Amniotic epithelial cell (primary cell): ENCODE results near the gene MAD1L1.

Source experiments
- DNase-seq: peaks from one replicate; pipeline ENCODE4 v3.0.0-alpha.2; 2010; ENCODE audit warnings: low read depth

The MAD1L1 gene

DNA sequence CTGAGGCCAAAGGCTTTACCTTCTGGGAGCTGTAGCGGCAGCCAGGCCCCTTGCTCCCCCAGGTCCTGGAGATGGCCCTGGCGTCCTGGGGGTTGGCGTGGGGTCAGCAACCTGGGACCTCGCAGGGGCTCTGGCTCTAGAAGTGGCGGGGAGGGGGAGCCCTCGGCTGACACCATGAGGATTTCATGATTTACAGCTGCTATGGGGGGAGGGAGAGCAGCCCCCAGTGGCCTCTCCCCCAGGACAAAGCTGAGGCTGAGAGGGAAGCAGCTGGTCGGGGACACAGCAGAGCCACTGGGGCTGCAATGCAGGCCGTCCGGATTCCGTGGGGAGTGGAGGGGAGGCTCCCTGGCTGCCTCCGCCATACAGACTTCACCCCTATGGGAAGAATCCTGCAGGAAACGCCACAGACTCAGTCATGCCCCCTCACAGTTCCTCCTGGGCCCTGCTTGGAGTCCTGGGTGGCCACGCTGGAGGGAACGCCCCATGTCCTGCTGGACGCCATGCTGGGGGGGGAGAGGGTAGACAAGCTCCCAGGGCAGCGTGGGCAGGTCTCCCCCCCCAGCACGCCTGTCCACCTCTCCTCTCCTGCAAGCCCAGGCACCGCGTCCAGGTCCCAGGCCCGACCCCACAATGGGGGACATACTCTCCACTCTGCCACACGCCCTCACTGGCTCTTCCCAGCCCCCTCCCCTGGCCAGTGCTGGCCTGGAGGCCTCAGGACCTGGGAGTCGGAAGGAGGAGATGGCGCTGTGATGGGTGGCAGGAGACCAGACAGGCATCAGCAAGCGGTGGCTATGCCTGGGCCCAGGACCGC lies 319.1 kb downstream of the MAD1L1 start:
- no peak for DNase-seq

DNA sequence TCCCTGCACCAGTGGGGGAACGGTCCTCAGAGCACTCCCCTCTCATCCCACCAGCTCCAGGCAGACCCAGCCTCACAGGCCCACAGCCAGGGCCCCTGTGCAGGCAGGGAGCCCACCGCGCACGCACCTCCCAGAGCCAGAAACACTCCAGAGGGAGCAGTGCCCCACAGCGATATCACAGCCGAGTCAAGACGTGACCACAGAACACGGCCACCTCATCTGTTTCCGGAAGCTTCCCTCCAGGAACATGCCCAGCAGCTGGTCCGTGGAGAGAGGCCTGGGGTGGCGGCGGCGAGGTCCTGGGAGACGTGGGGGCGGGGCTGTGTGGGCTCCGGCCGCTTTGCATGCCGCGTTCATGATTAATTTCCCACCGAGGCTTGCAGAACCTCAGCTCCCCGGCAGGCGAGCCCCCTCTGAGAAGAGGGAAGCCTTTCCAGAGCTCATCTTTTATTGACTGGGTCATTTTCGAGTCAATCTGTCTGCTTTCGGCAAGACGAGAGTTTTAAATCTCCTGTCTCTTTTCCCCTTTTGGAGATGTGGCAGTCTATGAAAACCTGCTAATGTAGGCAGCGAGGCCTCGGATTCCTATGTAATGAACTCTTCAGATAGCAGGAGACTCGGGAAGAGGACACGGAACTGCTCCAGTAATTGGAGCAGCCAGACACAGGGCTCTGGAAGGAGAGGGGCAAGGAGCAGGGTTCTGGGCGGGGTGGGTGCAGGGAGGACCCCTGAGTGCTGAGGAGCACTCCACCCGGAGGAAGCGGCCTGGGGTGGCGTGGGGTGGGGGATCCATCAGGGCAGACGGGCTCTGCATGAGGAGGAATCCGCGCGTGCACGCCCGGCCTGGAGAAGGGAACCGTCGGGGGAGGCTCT lies 319.9 kb downstream of the MAD1L1 start:
- DNase-seq: peak; percentile 88

DNA sequence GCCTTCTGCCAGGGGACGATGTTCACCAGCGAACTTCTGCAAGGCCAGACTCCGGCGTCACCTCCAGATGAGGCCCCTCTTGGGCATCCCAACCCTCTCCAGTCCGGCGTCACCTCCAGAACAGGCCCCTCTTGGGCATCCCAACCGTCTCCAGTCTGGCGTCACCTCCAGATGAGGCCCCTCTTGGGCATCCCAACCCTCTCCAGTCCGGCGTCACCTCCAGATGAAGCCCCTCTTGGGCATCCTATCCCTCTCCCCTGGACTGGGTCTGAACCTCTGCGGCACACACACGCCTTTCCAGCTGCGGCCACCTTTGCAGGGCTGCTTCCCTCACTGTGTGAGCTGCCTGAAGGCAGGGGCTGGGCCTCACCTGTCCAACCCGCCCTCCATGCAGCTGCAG lies 321.2 kb downstream of the MAD1L1 start:
- no peak for DNase-seq

DNA sequence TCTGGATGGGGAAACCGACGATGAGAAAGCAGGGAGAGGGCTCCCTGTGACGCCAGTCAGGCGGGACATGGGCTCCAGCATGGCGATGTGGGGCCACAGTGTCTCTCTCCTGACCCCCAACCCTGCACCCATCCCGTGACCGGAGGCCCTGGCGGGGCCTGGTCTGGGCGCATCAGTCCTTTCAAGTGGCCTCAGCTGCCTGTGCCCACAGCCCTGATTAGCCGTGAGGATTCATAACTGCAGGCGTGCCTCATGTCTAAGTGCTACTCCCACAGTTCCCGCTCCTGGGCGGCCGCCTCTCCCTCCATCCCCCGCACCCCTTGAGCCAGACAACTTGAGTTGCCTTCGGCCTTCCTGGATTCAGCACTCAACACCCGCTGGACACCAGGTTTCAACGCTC lies 321.9 kb downstream of the MAD1L1 start:
- DNase-seq: peak; percentile 39

DNA sequence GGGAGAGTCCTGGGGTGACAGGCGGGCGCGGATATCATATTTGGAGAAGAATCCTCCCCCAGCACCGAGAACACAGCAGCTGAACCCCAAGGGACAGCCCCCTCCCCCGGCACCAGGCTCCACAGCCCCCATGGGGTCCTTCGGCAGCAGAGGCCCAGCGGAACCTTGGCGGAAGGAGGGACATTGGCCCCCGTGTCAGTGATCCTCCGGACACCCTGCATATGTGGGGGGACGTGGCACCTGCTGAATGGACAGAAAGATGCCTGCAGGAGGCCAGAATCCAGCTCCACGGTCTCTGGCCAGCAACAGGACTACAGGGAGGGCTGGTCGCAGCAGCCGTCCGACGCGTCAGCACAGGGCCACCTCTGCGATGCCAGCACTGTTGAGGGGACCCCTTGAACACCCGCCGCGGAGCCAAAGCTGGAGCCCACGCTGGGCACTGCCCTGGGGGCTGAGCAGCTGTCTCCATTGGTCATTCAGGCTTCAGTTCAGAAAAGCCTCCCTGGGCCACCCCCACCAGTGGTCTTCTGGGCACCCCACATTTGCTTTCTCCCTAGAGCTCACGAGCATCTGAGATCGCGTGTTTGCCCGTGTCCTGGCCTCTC lies 322.6 kb downstream of the MAD1L1 start:
- no peak for DNase-seq

DNA sequence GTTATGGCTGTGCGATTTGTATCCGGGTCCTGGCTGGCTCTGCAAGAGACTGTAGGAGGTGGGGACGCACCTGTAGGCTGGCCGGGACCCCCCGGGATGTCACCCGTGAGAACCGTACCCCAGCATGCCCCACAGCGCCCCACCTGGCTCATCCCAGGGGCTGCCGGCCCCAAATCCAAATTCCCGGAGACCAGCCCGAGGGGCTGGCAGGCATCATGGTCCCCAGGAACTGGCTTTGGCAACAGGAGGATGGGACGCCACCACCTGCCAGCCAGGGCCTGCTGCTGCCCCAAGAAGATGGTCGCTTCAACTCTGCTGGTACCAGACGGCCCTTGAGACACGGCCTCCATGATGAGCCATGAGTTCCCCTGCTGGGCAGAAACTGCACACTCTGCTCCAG lies 323.3 kb downstream of the MAD1L1 start:
- no peak for DNase-seq

DNA sequence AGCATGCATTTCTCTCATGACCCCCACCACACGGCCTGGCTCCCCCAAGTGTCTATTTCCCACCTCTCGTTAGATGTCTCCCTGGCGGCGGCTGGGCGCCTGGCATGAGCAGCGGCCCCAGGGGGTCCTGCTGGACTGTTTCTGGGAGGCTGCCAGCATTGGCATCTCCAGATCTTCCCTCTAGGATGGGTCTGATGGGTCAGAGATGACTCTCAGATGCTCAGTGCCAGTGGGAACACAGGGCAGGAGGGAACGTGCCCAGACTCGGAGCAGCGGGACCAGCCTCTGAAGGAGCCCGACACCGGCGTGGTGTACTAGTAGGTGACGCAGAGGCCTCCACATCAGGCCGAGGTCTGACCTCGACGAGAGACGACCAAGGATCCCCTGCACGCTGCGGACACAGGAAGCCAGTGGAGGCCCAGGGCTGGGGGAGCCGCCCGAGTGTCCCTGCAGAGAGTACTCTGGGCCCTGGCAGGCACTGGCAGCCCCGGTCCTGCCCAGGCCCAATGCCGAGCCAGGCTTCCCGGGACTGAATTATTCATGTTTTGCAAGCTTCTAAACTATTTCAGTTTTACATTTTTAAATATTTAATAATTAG lies 323.8 kb downstream of the MAD1L1 start:
- DNase-seq: no peak

DNA sequence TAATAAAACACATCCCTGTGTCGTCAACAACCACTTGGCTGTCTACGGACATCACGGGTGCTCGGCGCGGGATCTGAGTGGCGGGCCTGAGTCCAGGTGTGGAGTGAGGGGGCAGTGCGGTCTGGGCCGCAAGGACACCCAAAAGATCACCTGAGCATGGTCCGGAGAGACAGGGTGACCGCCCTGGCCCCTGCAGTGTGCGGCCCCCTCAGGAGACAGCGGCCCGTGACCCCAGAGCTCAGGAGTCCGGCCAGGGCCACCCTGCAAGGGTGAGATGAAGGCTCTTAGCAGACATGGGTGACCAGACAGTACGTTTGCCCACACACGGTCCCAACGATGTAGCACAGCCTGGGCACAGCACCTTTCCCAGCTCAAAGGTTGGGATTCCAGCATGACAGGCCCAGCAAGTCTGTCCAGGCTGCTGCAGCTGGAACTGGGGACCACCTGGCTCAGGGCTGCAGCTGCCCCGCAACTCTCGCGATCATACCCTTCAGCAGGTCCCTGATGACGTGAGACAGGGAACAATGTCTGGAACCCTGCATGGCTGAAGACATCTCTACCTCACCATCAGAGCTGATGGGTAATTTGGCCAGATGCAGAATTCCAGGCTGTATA lies 324.9 kb downstream of the MAD1L1 start:
- no peak for DNase-seq

DNA sequence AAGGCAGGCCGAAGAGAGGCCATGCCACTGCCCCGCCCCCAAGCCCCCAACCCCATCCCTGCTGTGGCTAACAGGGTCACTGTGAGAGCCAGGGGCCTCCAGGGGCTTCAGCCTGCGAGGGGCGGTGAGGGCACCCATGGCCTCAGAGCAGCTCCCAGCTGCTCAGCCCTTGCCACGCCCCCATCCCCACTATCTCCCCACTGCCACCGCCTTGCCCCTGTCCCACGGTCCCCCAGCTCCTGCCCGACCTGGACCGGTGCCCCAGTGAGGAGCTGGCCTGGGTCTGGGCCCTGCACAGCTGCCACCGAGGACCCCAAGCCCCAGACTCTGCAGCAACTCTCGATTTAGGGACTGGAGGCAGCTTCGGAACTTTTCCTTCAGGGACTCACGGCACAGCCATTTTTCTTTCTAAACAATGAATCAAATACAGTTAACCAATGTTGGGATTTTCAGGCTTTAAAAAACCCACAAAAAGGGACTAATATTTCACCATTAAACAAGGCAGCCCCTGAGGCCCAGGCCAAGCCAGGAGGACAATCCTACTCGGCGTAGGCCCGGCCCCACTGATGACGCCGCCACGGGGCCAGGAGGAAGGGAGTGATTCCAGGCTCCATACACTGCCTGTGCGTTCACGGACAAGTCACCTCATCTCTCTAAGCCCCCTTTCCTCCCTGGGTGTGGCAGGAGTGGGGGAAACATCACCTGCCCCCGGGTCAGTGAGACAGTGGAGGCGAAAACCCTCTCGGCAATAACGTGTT lies 325.6 kb downstream of the MAD1L1 start:
- DNase-seq: no peak

DNA sequence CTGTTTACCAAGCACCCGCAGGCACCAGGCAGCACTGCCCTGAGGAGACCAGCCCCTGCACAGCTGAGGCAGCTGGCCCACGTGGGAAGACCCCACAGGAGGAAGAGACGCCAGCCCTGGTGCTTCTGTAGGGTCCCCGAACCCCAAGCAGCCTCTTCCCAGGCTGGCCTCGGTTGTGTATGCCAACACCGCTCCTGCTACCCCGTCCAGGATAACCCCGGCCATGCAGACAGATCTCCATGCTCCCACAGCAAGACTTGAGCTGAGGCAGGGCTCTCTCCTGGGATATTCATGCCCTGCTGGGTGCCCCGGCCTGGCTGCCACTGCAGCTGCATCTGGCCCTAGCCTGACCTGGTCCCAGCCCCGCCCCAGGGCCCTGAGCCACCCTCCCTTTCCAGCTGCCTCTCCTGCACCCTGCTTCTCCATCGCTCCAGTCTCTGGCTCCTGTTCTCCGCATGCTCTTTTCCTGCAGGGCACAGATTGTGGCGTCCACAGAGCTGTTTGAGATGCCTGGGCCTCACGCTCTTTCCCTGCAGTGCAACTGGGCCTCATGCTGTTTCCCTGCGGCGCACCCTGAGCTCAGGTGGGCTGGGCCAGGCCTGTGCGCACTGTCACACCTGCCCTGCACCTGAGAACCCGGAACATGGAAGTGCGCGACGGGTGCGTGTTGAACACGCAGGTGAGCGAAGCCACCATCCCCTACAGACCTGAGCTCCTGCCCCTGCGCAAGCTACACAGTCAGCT lies 326.5 kb downstream of the MAD1L1 start:
- DNase-seq: no peak

DNA sequence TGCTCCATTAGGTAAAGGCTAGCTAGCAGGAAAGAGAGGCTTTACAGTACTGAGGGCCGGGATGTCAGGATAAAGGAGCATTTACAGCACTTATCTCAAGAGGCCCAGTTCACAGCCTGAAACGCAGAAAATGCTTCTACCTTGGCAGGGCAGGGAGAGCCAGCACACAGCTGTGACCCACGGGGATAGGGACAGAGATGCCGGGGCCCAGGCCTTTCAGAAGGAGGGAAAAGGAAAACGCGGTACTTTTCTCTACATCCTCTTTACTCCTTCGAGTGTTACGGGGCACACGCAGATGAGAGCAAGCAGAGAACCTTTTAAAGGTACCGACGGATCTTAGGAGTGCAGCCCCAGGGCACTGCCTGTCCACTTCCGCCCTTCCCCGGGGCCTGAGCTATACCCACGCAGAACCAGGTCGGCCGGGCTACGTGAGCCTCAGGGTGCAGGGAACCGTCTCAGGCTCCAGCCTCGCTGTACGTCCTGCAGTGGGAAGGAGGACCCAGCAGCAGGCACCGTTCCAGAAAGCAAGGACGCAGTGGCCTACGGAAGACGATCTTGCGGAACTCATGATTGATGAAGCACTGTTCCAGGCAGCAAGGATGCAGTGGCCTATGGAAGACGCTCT lies 330.4 kb downstream of the MAD1L1 start:
- DNase-seq: no peak

DNA sequence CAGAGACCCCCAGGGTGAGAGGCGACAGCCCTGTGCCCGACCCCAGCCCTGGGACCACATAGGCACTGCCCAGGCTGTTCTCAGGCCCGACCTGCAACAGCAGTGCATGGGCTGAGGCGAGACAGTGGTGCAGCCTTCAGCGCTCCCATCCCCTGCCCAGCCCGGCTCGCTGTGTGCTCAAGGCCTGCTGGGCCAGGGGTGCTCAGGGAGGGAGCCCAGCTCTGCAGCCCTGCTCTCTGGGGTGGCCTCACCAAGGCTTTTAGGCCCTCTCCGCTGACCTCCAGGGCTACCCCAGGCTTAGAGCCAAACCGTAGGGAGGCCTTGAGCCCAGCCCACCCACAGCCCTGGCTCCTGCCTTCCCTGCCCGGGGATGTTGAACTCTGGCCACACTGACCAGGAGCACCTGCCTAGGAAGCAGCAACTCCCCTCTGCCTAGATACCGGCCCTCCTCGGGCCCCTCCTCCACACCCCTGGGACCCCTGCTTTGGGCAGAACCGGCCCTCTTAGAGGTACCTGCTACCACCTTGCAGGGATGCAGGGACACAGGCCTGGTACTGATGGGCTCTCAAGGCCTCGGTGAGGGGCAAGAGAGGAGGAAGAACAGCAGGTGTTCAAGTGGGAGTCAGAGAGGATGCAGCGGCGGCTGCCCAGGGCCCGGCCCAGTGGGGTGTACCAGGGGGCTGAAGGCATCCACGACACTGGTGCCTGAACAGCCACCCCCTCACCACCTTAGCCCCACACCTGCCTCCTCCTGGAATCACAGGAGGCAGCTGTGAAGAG lies 331.1 kb downstream of the MAD1L1 start:
- no peak for DNase-seq

DNA sequence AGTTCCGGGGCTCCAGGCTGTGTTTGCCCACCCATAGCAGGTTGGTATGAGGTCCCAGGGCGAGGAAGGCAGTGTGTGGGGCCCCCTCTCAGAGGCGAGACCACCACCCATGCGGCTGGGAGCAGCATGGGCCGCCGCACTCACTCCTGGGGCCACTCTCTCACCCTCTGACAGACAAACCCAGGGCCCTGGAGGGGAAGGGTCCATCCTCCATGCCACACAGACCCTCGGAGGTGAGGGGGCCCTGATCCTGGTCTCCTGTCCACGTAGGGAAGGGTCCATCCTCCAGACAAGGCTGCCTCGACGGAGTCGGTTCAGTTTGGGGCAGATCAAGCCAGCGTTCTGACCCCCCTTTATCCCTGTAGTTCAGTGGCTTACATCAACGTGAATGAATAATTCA lies 331.9 kb downstream of the MAD1L1 start:
- no peak for DNase-seq

DNA sequence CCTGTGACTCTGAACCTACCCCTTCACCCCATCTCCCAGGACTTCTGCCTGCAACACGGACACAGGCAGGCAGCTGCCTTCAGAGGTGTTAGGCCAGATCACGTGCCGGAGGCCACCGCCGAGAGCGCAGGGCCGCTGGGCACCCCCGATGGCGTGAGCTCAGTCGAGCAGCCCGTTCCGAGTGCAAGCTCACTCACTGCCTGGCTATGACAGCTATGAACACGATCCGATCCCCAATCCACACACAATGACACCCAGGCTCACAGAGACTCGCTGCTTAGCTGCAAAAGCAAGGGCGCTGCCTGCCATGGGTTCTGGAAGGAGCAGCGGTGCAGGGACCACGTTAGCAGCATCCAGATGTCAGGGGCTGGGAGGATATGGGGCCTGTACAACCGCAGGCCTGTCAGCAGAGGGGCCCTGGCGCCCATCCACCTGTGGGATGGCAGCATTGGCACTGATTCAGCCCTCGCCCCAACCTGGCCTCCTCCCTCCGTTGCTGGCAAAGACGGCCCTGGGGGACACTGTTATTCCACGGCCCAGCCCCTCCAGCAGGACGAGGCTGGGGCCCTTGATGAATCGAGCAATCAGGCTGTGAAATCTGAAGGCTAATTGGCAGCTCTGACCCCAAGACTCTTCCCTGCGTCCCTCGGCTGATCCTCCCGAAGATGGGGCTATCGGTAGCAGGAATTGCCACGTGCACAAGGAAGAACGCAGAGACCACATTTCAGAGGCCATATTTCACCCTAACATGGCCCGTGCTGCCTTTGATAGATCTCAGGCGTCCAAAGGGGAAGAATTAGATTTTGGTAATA lies 332.6 kb downstream of the MAD1L1 start:
- DNase-seq: no peak

DNA sequence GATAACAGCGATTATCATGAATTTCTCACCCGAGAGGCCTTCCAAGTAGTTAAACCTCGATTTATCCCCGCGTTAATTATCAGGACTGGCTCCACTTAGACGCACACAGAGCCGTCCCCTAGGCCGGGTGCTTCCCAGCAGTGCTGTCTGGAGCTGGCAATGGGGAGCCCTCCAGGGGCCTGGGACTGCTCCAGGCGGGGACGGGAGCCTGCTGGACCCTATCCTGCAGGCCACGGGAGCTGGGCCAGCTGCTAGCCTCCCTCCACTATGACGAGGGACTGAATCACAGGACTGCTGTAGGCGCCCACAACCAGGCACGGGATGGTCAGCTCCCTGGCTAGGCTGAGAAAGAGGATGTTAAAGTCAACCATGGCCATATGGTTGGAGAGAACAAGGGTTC lies 333.5 kb downstream of the MAD1L1 start:
- no peak for DNase-seq

DNA sequence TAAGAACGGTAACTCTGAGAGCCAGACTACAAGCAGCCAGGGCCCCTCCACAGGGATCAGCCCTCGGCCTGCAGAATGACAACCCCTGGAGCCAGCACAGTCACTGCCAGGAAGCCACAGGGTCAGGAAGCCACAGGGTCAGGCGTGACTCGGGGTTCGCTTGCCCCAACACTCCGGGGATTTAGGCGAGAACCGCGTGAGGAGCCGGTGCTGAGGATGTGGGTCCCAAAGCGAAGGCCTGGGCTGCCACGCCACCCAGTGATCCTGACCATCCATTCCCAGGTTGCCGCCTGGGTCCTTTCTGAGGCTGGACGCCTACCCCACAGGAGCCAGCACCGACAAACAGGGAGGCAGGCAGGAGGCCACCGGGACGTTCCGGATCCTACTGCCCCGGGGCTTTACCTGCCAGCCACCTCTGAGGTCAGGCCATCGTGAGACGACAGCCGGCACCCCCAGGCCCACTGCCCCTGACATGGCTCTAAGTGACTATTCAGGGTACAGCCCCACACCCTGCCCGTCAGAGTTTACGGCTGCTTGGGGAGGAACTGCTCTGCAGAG lies 334.0 kb downstream of the MAD1L1 start:
- DNase-seq: no peak

DNA sequence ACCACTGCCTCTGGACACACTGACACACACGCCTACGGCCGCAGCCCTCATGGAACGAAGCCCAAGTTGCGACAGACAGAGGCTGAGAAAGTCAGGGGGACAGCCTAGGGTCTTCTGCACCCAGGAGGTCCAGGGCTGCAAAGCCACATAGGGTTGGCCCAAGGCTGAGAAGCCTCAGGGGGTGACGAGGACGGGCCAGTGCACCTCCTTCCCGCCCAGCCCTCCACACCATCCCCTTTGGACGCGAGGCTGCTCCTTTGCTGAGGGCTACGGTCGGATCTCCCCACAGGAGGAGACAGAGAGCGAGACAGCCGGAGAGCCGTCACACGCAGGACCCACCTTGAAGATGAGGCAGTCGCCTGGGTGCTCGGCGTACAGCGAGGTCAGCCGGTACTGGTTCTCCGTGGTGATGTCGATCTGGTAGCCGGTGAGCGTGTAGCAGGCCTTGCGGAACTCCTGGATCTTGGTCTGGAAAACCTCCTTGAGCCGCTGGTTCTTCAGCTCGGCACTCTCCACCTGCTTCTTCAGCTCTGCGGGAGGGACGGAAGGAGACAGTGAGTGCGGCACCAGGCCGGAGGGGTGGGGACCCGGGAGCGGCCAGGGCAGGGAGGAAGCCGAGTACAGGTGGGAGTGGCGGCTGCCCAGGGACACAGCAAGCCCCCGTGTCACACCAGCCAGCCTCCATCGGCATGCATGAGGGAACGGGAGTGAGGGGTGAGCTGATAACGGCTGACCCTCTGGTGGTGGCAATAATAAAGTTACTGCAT lies 334.7 kb downstream of the MAD1L1 start:
- no peak for DNase-seq
